Measurements from ENCODE around the gene MCTP1. TPM values are rescaled to one million over a fixed set of nuclear protein-coding genes. Genes with fewer than 3 reads are reported as not detected.

The MCTP1 gene
- total and polyA plus RNA-seq, 10 of the 15 experiments (the other 5 are each of a cell fraction or from before 2014, with no cell fraction given): 12.6 to 45.9 (median 18.8) TPM

GRCh38 chr5:94745786-94746730 is 538.8 kb downstream of the MCTP1 start:
- Histone ChIP-seq H3K4me1 (ENCODE audit: control insufficient read depth, insufficient read depth, low read length) (peaks cover 29% of the 10 kb centered on the region), H3K27ac (ENCODE audit: control insufficient read depth, insufficient read depth) (peak overlapping the region; percentile 70), H2AFZ (ENCODE audit: control insufficient read depth, low read depth, low read length) (no peak overlapping the region), H3K4me3 (no peak overlapping the region), H3K27me3 (replicated peaks in 1 of 2; ENCODE audit: control insufficient read depth in 2 of 2, insufficient read depth in 2 of 2, low read length in 1 of 2) (no peaks in the 10 kb centered on the region), H3K4me2 (ENCODE audit: control insufficient read depth, insufficient read depth) (peak overlapping the region; percentile 74; the same call in 1 of the 2 replicates), H3K9me3 (replicated peaks; ENCODE audit: control insufficient read depth, insufficient read depth, low read length) (no peaks in the 10 kb centered on the region), H3K79me2 (ENCODE audit: control insufficient read depth, insufficient read depth, low read length) (no peaks in the 10 kb centered on the region), H3K36me3 (ENCODE audit: control insufficient read depth in 2 of 2, insufficient read depth in 2 of 2, low read length in 1 of 2) (no peaks in the 10 kb centered on the region), H4K20me1 (ENCODE audit: control insufficient read depth, insufficient read depth) (no peaks in the 10 kb centered on the region), H3K9ac (ENCODE audit: control insufficient read depth, insufficient read depth, low read length) (no peak overlapping the region)
- ChIA-PET CTCF (interaction anchor here (0.8 to 4.3 kb wide), 7 partner anchors 8 to 221 kb away, joined by 3 to 21 read pairs (median 3); no protein-coding TSS in a partner anchor), POLR2A (interaction anchor here (1.3 to 1.5 kb wide), 2 partner anchors 9 to 127 kb away, joined by 3 to 4 read pairs; partner anchors contain the start of gene SLF1), RAD21 (ENCODE audit: unreplicated experiment) (interaction anchor here (0.5 to 2.3 kb wide), 9 partner anchors 9 to 102 kb away, joined by 3 to 11 read pairs (median 3); no protein-coding TSS in a partner anchor), SMC1A (ENCODE audit: uncharacterized antibody, unreplicated experiment) (interaction anchor here (0.6 to 4.2 kb wide), 17 partner anchors 9 to 994 kb away, joined by 3 to 30 read pairs (median 3); no protein-coding TSS in a partner anchor)
- intact Hi-C loops (cut with micrococcal nuclease; ENCODE audit: unreplicated experiment) (loop anchor here (1.0 to 5.0 kb wide), 3 partner anchors 44 to 156 kb away; no protein-coding TSS in a partner anchor), in situ Hi-C loops (cut with MboI) (no loop called here)
- peak; percentile 83 for ATAC-seq
- no TSS peak for BruUV-seq (replicated peaks)
- FAIRE-seq: peak; percentile 49
- 1% methylated on average over 5 of the region's 5 CpGs for WGBS (ENCODE audit: insufficient coverage, insufficient replicate concordance, low lambda C conversion rate, missing lambda C conversion rate)
- DNase-seq (ENCODE audit: low read depth, low spot score): peak; percentile 56
- no peak for TF ChIP-seq CHD4 (IDR thresholded peaks at IDR 0.05)
- no peak for TF ChIP-seq CEBPZ (IDR thresholded peaks at IDR 0.05; ENCODE audit: low read depth, low read length)
- TF ChIP-seq RAD21 (IDR thresholded peaks at IDR 0.05; ENCODE audit: insufficient read depth, low read depth, low read length): no peak
- peak; percentile 17 to 45; a peak in 2 of 4 replicates for TF ChIP-seq BHLHE40 (IDR thresholded peaks at IDR 0.05; ENCODE audit: borderline replicate concordance in 1 of 2, low read depth in 2 of 2, low read length in 1 of 2)
- TF ChIP-seq LARP7 (IDR thresholded peaks at IDR 0.05): no peak
- TF ChIP-seq RBBP5 (conservative IDR thresholded peaks at IDR 0.05): no peak
- peak; percentile 85 for TF ChIP-seq MTA3 (IDR thresholded peaks at IDR 0.05; ENCODE audit: borderline replicate concordance, low read length)
- peak; percentile 100 for TF ChIP-seq JUNB (IDR thresholded peaks at IDR 0.05)
- TF ChIP-seq FOXM1 (IDR thresholded peaks at IDR 0.05; ENCODE audit: low read depth, low read length): peak; percentile 98
- TF ChIP-seq KDM1A (IDR thresholded peaks at IDR 0.05; ENCODE audit: borderline replicate concordance): no peak
- TF ChIP-seq ZNF24 (IDR thresholded peaks at IDR 0.05): 0 out of 2 replicates have a peak, but pooled peaks have one; percentile 52
- no peak for TF ChIP-seq NR2C2 (IDR thresholded peaks at IDR 0.05; ENCODE audit: borderline replicate concordance, control insufficient read depth, insufficient read length, low read depth)
- no peak for TF ChIP-seq RCOR1 (conservative IDR thresholded peaks at IDR 0.05; ENCODE audit: low read depth, low read length)
- TF ChIP-seq ESRRA (IDR thresholded peaks at IDR 0.05; ENCODE audit: low read length): peak; percentile 56; the same call in 1 of the 2 replicates
- TF ChIP-seq ATF7 (IDR thresholded peaks at IDR 0.05; ENCODE audit: low read depth): peak; percentile 96
- peak; percentile 96 for TF ChIP-seq PAX5 (IDR thresholded peaks at IDR 0.05; ENCODE audit: borderline replicate concordance, low read depth, low read length)
- TF ChIP-seq BRCA1 (IDR thresholded peaks at IDR 0.05; ENCODE audit: low read depth, low read length): no peak
- TF ChIP-seq CBX5 (IDR thresholded peaks at IDR 0.05; ENCODE audit: low read depth): peak; percentile 65; the same call in 1 of the 2 replicates
- TF ChIP-seq MEF2B (IDR thresholded peaks at IDR 0.05; ENCODE audit: partially characterized antibody, poor library complexity, severe bottlenecking): peak; percentile 17
- TF ChIP-seq SMARCA5 (IDR thresholded peaks at IDR 0.05): peak; percentile 38; the same call in 1 of the 2 replicates
- no peak for TF ChIP-seq ASH2L (IDR thresholded peaks at IDR 0.05; ENCODE audit: borderline replicate concordance, low read depth)
- TF ChIP-seq RFX5 (IDR thresholded peaks at IDR 0.05; ENCODE audit: low read depth, low read length): no peak

Measured in GM12878 (cell line).